Stimulated activated CD8-positive, alpha-beta memory T cell treated with anti-CD3 and anti-CD28 coated beads, Interleukin-15, amount 100 ng/mL, for 24 hours (primary cell): Measurements from ENCODE around the gene FOXD1.

Experiments
- DNase-seq: peaks from one replicate; pipeline ENCODE4 v3.0.0-alpha.2; 2020; ENCODE audit warnings: low read depth

Gene FOXD1

GRCh38 chr5:73438645-73439470 lies 9.7 kb downstream of the FOXD1 start:
- no peak for DNase-seq

GRCh38 chr5:73437777-73438644 lies 10.6 kb downstream of the FOXD1 start:
- DNase-seq, result no peak

DNA sequence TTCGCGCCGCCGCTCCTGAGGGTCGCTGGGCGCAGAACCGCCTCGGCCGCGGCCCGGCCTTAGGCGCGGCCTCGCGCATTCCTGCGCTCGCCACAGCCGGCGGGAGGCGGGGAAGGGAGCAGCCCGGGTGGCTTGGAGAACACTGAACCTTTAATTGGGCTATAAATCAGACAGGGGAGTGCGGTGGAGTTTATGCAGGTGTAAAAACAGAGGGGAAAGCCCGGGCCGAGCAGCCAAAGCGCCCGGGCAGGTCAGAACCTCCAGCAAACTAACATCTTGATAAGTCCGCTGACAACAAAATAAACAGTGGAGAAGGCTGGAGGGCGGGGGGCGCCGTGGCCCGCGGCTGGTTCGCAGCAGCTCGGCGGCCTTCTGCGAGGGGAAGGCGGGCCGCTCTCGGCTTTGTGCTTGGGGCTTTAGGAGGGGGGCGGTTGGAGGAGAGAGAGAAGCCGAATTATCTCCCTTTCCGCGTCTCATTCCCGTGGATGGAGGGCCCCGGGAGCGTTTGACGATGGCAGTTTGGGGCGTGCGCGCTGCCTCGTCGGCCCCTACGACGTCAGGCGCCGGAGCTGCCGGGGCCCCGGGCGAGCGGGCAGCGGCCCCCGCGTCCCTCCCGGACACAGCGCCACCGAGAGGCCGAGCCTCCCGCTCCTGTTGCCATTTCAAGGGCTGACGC lies 11.3 kb downstream of the FOXD1 start:
- no peak for DNase-seq

GRCh38 chr5:73436535-73437100 lies 12.0 kb downstream of the FOXD1 start:
- DNase-seq, result no peak

DNA sequence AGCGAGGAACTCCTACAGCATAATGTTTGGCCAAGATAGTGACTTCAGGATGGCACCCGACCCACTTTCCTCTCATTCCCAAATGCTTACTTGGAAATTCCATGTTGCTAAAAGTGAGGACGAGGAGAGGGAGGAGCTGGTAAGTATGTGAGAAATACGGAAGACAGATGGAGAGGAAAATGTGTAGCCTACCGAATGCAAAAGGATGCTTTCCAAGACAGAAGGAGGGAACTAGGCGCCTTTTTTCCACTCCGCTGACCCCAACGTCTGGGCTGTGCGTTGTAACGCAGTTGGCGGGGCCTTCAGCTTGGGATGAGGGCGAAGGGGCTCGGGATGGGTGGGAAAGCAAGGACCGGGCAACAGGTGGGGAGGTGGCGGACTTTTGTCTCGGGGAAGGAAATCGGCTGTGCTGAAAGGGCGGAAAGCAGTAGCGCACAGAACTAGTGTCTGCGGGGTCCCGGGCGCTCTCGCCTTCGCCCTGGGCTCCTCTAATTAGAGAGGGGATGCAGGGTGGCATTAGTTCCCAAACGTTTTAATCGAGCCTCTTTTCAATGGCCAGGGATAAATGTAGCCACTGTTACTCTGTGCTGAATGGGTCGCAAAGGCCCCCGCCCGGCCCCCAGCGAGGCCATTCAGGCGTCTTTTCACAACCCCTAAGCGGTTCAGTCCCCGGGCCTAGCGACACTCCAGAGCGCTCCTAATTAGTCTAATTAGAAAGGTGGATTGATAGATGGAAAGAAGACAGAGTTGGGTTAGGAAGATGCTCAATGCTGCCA lies 12.6 kb downstream of the FOXD1 start:
- no peak for DNase-seq

DNA sequence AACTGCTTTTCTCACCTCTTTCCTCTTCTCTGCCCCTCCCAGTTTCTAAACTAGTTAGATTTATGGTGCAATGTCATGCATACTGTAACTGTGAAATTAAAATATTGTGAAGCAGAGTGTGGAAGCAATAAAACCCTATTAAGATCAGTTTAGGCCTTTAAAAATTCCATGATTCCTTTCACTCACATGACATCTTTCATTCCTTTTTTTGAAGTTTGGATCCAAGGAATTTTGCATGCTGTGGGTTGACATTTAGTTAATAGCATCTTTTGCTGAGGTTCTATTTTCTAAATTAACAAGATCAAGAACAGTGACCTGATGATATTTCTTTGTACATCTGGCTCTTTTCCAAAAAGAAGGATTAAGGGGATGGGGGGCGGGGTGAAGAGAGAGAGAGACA lies 13.7 kb downstream of the FOXD1 start:
- DNase-seq, result no peak

DNA sequence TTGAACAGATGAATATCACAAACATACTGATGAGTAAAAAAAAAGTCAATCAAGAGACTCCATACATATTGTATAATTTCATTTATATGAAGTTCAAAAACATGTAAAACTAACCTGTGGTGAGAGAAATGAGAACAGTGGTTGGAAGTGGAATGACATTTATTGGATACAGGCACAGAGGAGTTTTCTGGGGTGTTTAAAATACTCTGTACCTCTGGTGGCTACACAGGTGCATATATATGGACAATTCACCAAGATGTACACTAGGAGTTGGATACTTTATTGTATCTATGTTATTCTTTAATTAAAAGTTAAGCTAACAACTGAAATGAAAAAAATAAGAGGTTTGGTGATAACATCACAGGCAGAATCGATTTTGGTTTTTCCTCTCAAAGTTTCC lies 14.1 kb downstream of the FOXD1 start:
- DNase-seq, result no peak

- no peak for DNase-seq
Measured at GRCh38 chr5:73433982-73434342, 14.6 kb downstream of the FOXD1 start.

- no peak for DNase-seq
Measured at GRCh38 chr5:73433272-73433981, 15.2 kb downstream of the FOXD1 start.

GRCh38 chr5:73431204-73431851 lies 17.2 kb downstream of the FOXD1 start:
- DNase-seq, result no peak

DNA sequence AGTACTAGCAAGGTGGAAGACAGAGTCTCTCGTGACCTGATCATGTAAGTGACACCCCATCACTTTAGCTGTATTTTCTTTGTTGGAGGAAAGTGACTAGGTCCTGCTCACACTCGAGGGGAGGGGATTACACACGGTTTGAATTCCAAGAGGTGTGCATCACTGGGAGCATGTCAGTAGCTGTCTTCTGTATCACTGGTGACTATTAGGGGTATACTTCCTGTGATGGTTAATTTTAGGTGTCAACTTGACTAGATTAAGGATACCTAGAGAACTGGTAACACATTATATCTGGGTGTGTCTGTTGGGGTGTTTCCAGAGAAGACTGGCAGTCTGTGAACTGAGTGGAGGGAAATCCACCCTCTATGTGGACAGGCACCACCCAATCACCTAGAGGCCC lies 22.5 kb downstream of the FOXD1 start:
- no peak for DNase-seq

- DNase-seq, result no peak
Measured at GRCh38 chr5:73424556-73424977, 24.0 kb downstream of the FOXD1 start.

GRCh38 chr5:73422164-73422563 lies 26.4 kb downstream of the FOXD1 start:
- DNase-seq, result no peak

DNA sequence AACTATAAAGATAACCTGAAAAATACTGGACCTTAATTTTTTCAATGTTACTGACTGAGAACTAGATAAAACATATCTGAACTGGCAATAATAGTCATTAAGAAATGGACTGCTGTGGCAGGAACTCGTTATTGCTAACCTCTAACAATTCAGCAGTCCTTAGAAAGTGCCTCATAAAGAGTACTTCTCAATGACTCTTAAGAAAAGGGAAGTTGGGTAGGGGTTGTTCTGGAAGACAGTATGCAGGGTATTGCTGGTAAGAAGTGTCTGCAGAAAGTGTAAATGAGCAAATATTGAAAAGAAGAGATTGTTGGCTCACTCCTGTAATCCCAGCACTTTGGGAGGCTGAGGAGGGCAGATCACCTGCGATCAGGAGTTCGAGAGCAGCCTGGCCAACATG lies 27.9 kb downstream of the FOXD1 start:
- no peak for DNase-seq

DNA sequence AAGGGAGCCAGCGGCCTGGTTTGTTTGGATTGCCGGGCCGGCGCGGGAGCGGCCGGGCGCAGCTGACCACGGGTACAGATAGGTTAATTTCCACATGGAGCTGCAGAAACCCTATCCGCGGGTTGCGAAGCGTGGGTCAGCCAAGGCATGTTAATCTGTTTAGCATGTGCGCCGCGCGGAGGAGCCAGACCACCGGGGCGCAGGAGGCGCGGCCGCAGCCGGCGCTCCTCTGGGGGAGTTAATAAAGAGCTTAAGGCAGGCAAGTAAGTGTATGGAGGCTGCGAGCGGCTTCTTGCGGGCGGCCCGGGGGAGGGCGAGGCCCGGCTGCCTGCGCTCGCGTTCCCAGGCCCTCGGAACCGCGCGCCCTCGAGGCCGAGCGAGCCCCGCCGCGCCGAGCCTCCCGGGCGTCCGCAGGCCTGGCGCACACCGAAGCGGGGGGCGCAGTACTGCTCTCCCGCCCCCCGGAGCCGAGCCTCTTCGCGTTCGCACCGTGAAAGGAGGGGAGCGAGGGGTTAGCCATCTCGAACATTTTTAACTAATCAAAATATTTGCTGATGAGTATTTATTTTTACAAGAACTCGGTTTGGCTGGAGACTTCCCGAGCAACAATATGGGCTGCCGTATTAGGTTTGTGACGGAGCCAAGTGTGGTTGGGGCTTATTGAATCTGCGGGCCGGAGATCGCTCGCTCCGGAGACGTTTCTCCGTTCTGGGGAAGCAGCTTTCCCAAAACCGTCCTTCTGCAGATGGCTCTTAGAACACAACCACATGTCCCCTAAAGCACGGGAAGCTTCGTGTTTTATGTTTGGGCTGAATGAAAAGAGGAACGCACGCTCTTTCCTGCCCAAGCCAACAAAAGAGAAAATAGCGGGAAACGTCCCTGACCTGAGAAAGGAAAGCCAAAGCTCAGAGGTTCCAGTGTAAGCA lies 28.8 kb downstream of the FOXD1 start:
- DNase-seq, result no peak

- DNase-seq, result no peak
Measured at GRCh38 chr5:73419117-73419464, 29.5 kb downstream of the FOXD1 start.

DNA sequence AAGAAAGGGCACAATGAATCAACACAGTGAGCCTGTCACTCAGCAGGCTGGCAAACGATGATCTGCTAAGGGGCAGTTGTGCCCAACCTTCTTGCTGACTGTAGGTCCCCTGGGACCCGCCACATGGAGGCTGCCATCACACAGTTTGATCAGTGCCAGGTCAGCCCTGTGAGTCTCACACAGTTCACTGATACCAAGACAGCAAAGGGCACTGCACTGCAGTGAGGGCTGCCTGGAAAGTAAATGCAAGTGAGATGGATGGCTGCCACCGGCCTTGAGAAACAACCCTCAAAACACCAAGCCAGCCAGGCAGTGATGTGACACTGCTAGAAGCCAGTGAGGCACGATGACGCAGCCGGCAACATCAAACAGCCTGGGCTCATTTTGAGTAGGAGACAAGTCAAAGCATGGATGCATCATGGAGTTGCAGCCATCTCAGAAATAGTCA lies 30.3 kb downstream of the FOXD1 start:
- DNase-seq, result no peak

DNA sequence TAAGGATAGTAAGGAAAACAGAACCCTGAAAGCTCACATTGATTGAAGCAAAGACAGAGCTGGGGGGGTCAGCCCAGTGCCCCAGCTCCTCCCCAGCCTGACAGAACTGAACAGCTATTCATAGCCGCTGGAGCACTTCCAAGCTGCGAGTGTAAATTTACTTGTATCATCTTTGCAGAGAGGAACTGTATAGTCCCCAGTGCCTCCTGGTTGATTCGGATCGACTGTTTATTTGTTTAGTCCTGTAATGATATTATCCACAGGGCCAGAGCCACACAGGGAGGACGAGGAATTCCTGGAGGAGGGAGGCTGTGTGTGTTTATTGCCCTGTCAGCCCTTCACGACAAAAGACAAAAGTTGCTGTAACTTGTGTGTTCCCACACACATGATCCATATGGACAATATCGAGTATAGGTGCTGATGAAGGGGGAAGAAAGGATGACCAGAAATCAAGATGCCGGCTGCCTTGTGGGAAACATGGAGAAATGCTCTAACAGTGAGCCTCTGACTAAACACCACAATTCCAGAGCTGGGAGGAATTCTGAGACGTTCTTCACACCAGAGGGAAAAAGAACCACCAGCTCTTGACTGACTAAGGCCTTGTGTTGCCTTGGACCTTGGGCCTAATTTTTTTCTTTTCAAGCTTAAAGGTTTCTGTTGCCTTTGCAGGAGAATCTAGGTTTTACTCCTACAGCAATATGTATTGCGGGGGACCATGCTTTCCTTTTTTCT lies 31.1 kb downstream of the FOXD1 start:
- DNase-seq, result no peak

GRCh38 chr5:73415617-73416016 lies 33.0 kb downstream of the FOXD1 start:
- no peak for DNase-seq
